ENCODE results near the gene SMIM23. TPM values are rescaled to one million over a fixed set of nuclear protein-coding genes. Genes with fewer than 3 reads are reported as not detected.

The SMIM23 gene
- total RNA-seq (not detected in 2 replicates), polyA plus RNA-seq (not detected in 2 replicates), polyA minus RNA-seq (not detected in 2 replicates), Bru-seq, nascent RNA (not detected), BruChase-seq, experiment 1, labeled RNA remaining after a 6-hour chase (not detected), BruChase-seq, experiment 2, labeled RNA remaining after a 2-hour chase (not detected)
- not detected in 2 replicates for polyA plus RNA-seq (2011; cell fraction: cytosol; rRNA removed)
- not detected in 2 replicates for polyA plus RNA-seq (2011; cell fraction: nucleus; rRNA removed)
- polyA plus RNA-seq (2012): not detected in 2 replicates
- polyA minus RNA-seq (2011; cell fraction: cytosol; rRNA and poly(A)+ RNA removed): not detected
- not detected in 2 replicates for polyA minus RNA-seq (2011; cell fraction: nucleus; rRNA and poly(A)+ RNA removed)
- long read RNA-seq: 0 reads

DNA sequence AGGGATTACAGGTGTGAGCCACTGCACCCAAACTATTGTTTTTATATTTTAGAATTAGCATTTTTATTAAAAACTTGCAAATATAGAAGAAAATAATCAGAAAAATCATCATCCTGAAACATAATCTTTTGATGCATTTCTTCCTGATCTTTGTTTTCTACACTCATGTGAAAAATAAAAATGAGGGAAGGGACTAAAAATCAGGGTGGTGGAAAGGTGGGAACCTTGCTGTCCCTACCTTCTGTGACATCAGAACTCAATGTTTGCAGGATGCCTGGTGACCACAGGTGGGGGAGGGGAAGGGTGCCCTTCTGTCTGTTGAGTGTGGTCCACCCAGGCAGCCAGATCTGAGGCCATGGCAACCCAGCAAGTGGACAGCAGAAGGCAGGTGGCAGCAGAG, at the start of gene SMIM23:
Gene SMIM23 (plus strand): TSS at position 301 of the 400 bp plus-strand sequence. CDS start 55 bp downstream, at position 356.
- no peak within 1 kb of the TSS for H3K27ac ChIP-seq (ENCODE audit: insufficient read depth, low read depth, low read length)
- TF ChIP-seq GATA2 (IDR thresholded peaks at IDR 0.05; ENCODE audit: insufficient read depth, insufficient read length, low read depth, low read length) (no peak), POLR2A (IDR thresholded peaks at IDR 0.05; ENCODE audit: low read depth, low read length) (no peak), MYC (IDR thresholded peaks at IDR 0.05; ENCODE audit: low read depth, low read length) (no peak), CTCF (IDR thresholded peaks at IDR 0.05; ENCODE audit: extremely low read depth in 1 of 2, insufficient read depth in 1 of 2, low read depth in 1 of 2, low read length in 2 of 2) (no peak), FOS (IDR thresholded peaks at IDR 0.05; ENCODE audit: borderline replicate concordance, insufficient read depth, low read length) (no peak), POLR2AphosphoS5 (IDR thresholded peaks at IDR 0.05; ENCODE audit: insufficient read depth, low read depth, low read length) (no peak)
- TF ChIP-seq, protein P1, sequence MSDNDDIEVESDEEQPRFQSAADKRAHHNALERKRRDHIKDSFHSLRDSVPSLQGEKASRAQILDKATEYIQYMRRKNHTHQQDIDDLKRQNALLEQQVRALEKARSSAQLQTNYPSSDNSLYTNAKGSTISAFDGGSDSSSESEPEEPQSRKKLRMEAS (IDR thresholded peaks at IDR 0.05; ENCODE audit: insufficient read depth, insufficient read length): no peak
- H3K79me2 ChIP-seq (ENCODE audit: control insufficient read depth, insufficient read depth, low read length): no peaks in the 10 kb centered on the region
- no peak within 1 kb of the TSS for H3K4me2 ChIP-seq (ENCODE audit: insufficient read depth, low read length)
- DNase-seq (ENCODE audit: low read depth, low spot score) (no peak), FAIRE-seq (no peak)
- H3K27me3 ChIP-seq (ENCODE audit: control insufficient read depth in 2 of 2, insufficient read depth in 2 of 2, low read length in 2 of 2): peaks cover 2% of the 10 kb centered on the region in 2 experiments
- H3K9me3 ChIP-seq (replicated peaks; ENCODE audit: control insufficient read depth, insufficient read depth, low read length): no peaks in the 10 kb centered on the region
- no TSS peak for BruUV-seq (replicated peaks)
- H3K36me3 ChIP-seq (ENCODE audit: control insufficient read depth in 2 of 2, extremely low read depth in 1 of 2, insufficient read depth in 2 of 2, low read length in 2 of 2): no peaks in the 10 kb centered on the region
- H3K9ac ChIP-seq (replicated peaks; ENCODE audit: extremely low read depth, insufficient read depth, low read length): no peak within 1 kb of the TSS
- intact Hi-C loops (cut with micrococcal nuclease) (no loop called here), dilution Hi-C loops (cut with MboI; ENCODE audit: extremely low pct_ligation_motif_present, low sequenced_read_pairs) (no loop called here)
- CTCF ChIA-PET: no interaction called here
- no peak within 1 kb of the TSS for H2AFZ ChIP-seq (ENCODE audit: low read depth, low read length)
- H3K4me1 ChIP-seq (ENCODE audit: control insufficient read depth, extremely low read depth, insufficient read depth, low read length): no peaks in the 10 kb centered on the region
- no peaks in the 10 kb centered on the region for H4K20me1 ChIP-seq (replicated peaks; ENCODE audit: control insufficient read depth, extremely low read depth, insufficient read depth, low read length)
- no peaks in the 10 kb centered on the region for H3K9me1 ChIP-seq (replicated peaks; ENCODE audit: control insufficient read depth, extremely low read depth, insufficient read depth, low read length)
- H3K4me3 ChIP-seq (replicated peaks in 1 of 3; ENCODE audit: insufficient read depth in 1 of 3, low read depth in 1 of 3, low read length in 3 of 3): no peak within 1 kb of the TSS
- POLR2A ChIA-PET: no interaction called here
